K562 (cell line): ENCODE data around the gene SETD1B. TPM values are rescaled to one million over a fixed set of nuclear protein-coding genes. Genes with fewer than 3 reads are reported as not detected.

ENCODE experiments used
- BRD4 ChIP-seq: fragments of 200-600 bp; sonication (generic); IDR thresholded peaks from 2 replicates; pipeline ENCODE4 v1.6.1; 2017; ENCODE audit warnings: inconsistent platforms
- CHD2 ChIP-seq: IDR thresholded peaks from 2 replicates; pipeline ENCODE4 v1.6.1; 2011; ENCODE audit warnings: low read depth, low read length
- CREB3 ChIP-seq: fragments of 450-650 bp; conservative IDR thresholded peaks from 2 replicates; pipeline ENCODE4 v1.6.1; 2016; ENCODE audit warnings: missing genetic modification characterization, low read depth, mild to moderate bottlenecking, missing compliant biosample characterization, moderate library complexity
- E2F1 ChIP-seq: sonication (generic); formaldehyde crosslinking; IDR thresholded peaks from 2 replicates; pipeline ENCODE4 v1.8.1; 2023; ENCODE audit warnings: mild to moderate bottlenecking, missing genetic modification reagents, moderate library complexity
- FOXJ3 ChIP-seq: sonication (generic); formaldehyde crosslinking; IDR thresholded peaks from 2 replicates; pipeline ENCODE4 v1.4.0; 2020; ENCODE audit warnings: mild to moderate bottlenecking, missing genetic modification reagents
- JUND ChIP-seq, 2 experiments: IDR thresholded peaks; 2 replicates in 1 of 2; 3 replicates in 1 of 2; pipeline ENCODE4 v1.6.1; 2011; ENCODE audit warnings: borderline replicate concordance in 2 of 2, low read depth in 2 of 2, low read length in 2 of 2, improper control_type of control experiment in 1 of 2, missing biosample characterization in 1 of 2, missing genetic modification characterization in 1 of 2, missing genetic modification reagents in 1 of 2
- MLX ChIP-seq, 2 experiments: fragments of 450-650 bp in 1 of 2; sonication (generic) in 1 of 2; formaldehyde crosslinking; conservative IDR thresholded peaks; 2 replicates each; pipeline versions ENCODE4 v1.4.0 to v1.8.1; 2020 to 2022; ENCODE audit warnings: mild to moderate bottlenecking in 1 of 2, missing genetic modification reagents in 1 of 2
- PRDM10 ChIP-seq: fragments of 450-650 bp; IDR thresholded peaks from 2 replicates; pipeline ENCODE4 v1.6.1; 2018; ENCODE audit not compliant: partially characterized antibody
- SMAD4 ChIP-seq: fragments of 250-450 bp; sonication (Bioruptor Pico); conservative IDR thresholded peaks from 2 replicates; pipeline ENCODE4 v1.8.0; 2021; ENCODE audit warnings: inconsistent platforms, mild to moderate bottlenecking, moderate library complexity
- TAF1 ChIP-seq: IDR thresholded peaks from 2 replicates; pipeline ENCODE4 v1.6.1; 2011; ENCODE audit warnings: mild to moderate bottlenecking, low read length, moderate library complexity; ENCODE audit not compliant: insufficient read depth, control insufficient read depth, severe bottlenecking; ENCODE audit errors: extremely low read depth
- TCF7 ChIP-seq: sonication (generic); IDR thresholded peaks from 2 replicates; pipeline ENCODE4 v1.6.1; 2016; ENCODE audit warnings: antibody characterized with exemption, borderline replicate concordance
- ZKSCAN8 ChIP-seq: fragments of 200-800 bp; sonication (Bioruptor generic); IDR thresholded peaks from 2 replicates; pipeline ENCODE4 v1.6.1; 2016; ENCODE audit warnings: missing genetic modification characterization, missing compliant biosample characterization
- ZNF280B ChIP-seq: fragments of 250-450 bp; sonication (Bioruptor Pico); IDR thresholded peaks from 2 replicates; pipeline ENCODE4 v1.5.1; 2021; ENCODE audit warnings: mild to moderate bottlenecking
- ZNF445 ChIP-seq: fragments of 250-450 bp; sonication (Bioruptor Pico); IDR thresholded peaks from 2 replicates; pipeline ENCODE4 v1.4.0; 2020; ENCODE audit warnings: low read depth, mild to moderate bottlenecking, moderate library complexity
- ZNF561 ChIP-seq: fragments of 450-650 bp; formaldehyde crosslinking; conservative IDR thresholded peaks from 2 replicates; pipeline ENCODE4 v1.4.0; 2020; ENCODE audit warnings: mild to moderate bottlenecking, moderate library complexity
- ZNF699 ChIP-seq: fragments of 250-450 bp; sonication (Bioruptor Pico); IDR thresholded peaks from 2 replicates; pipeline ENCODE4 v1.8.0; 2021; ENCODE audit warnings: mild to moderate bottlenecking, moderate library complexity; ENCODE audit not compliant: insufficient replicate concordance
- ZNF77 ChIP-seq: fragments of 250-450 bp; sonication (Bioruptor Pico); IDR thresholded peaks from 2 replicates; pipeline ENCODE4 v1.5.0; 2020
- ZNF830 ChIP-seq: fragments of 250-450 bp; sonication (Bioruptor Pico); IDR thresholded peaks from 2 replicates; pipeline ENCODE4 v1.5.0; 2021; ENCODE audit warnings: mild to moderate bottlenecking
- polyA plus RNA-seq, 8 experiments: library from polyadenylated mRNA; depleted of rRNA in 4 of 8; stranded (reverse) in 5 of 8; unstranded in 3 of 8; fragments of >200 nt; fragmentation: Nextera tagmentation in 2 of 8; fragmentation: Illumina TruSeq in 1 of 8; extraction: Ambion mirVana in 2 of 8; extraction: Trizol in 1 of 8; gene quantifications; 2 replicates each; pipeline versions ENCODE4 v1.2.1 to v1.2.3, GENCODE V29; 2011 to 2014; ENCODE audit warnings: inconsistent platforms in 1 of 8, missing spikeins in 1 of 8
- total RNA-seq, 7 experiments: library from RNA; depleted of rRNA in 6 of 7; stranded (reverse); fragments of >200 nt in 6 of 7; fragmentation: Illumina TruSeq in 2 of 7; extraction: Trizol in 2 of 7; gene quantifications; 2 replicates each; pipeline versions ENCODE4 v1.2.1 to v1.2.3, GENCODE V29; 2011 to 2021; ENCODE audit warnings: low replicate concordance in 1 of 7

Gene SETD1B
- total and polyA plus RNA-seq, 9 of the 15 experiments (the other 6 are each of a cell fraction or from before 2014, with no cell fraction given): 0.48 to 26.6 (median 2.3) TPM

GRCh38 chr12:121801595-121802484 is 2.0 kb upstream of the SETD1B start (continued):
- no peak for TF ChIP-seq PRDM10
- TF ChIP-seq E2F1 (CRISPR knock-in tag): no peak
- TF ChIP-seq ZNF445: no peak
- TF ChIP-seq ZKSCAN8 (CRISPR knock-in tag): peak; percentile 78; the same call in 1 of the 2 replicates
- TF ChIP-seq ZNF77: no peak
- TF ChIP-seq ZNF830: no peak
- TF ChIP-seq BRD4: peak; percentile 86
- no peak for TF ChIP-seq MLX (CRISPR knock-in tag; conservative IDR thresholded peaks at IDR 0.05)
- no peak for TF ChIP-seq SMAD4 (CRISPR knock-in tag)
- TF ChIP-seq ZNF561 (CRISPR knock-in tag): no peak
- TF ChIP-seq TAF1: peak; percentile 41
- no peak for TF ChIP-seq CREB3 (tag)
- TF ChIP-seq JUND (IDR thresholded peaks at IDR 0.05; ENCODE audit: borderline replicate concordance, low read depth, low read length): no peak
- 0 out of 3 replicates have a peak, but pooled peaks have one; percentile 16 for TF ChIP-seq JUND (tag; IDR thresholded peaks at IDR 0.05; ENCODE audit: borderline replicate concordance, low read depth, low read length)
- TF ChIP-seq FOXJ3 (CRISPR knock-in tag): no peak
- no peak for TF ChIP-seq TCF7
- no peak for TF ChIP-seq ZNF699
- no peak for TF ChIP-seq ZNF280B (CRISPR knock-in tag)
- TF ChIP-seq CHD2: peak; percentile 18; the same call in 1 of the 2 replicates
